Mammary microvascular endothelial cell (primary cell): ENCODE results near the gene TADA3. TPM values are rescaled to one million over a fixed set of nuclear protein-coding genes. Genes with fewer than 3 reads are reported as not detected.

ENCODE experiments used
- total RNA-seq: library from RNA; depleted of rRNA; stranded (reverse); fragments of >200 nt; gene quantifications from 2 replicates; pipeline ENCODE4 v1.2.3, GENCODE V29; 2015

TADA3 gene
- total RNA-seq, result 63.8 and 65.6 TPM in 2 replicates

GRCh38 chr3:9792405-9793160 lies at the start of gene TADA3, which contains the start of gene ARPC4:
TADA3 (minus strand) TSS chr3:9792473; CDS start chr3:9791466, 1,007 bp downstream.
ARPC4 (plus strand) TSS chr3:9793082; CDS start chr3:9793122, 40 bp downstream.

GRCh38 chr3:9809615-9810432 lies 17.6 kb upstream of the TADA3 start, which contains the start of gene TTLL3:
TTLL3 (plus strand) TSS chr3:9810262; CDS start chr3:9810662, 400 bp downstream.

GRCh38 chr3:9769426-9770275 lies 22.6 kb downstream of the TADA3 start, which contains the start of gene CAMK1:
CAMK1 (minus strand) TSS chr3:9769947; CDS start chr3:9767749, 2,198 bp downstream.

GRCh38 chr3:9749645-9750555 lies 42.4 kb downstream of the TADA3 start, which contains the start of gene OGG1:
OGG1 (plus strand) TSS chr3:9749952; CDS start chr3:9750287, 335 bp downstream.

DNA sequence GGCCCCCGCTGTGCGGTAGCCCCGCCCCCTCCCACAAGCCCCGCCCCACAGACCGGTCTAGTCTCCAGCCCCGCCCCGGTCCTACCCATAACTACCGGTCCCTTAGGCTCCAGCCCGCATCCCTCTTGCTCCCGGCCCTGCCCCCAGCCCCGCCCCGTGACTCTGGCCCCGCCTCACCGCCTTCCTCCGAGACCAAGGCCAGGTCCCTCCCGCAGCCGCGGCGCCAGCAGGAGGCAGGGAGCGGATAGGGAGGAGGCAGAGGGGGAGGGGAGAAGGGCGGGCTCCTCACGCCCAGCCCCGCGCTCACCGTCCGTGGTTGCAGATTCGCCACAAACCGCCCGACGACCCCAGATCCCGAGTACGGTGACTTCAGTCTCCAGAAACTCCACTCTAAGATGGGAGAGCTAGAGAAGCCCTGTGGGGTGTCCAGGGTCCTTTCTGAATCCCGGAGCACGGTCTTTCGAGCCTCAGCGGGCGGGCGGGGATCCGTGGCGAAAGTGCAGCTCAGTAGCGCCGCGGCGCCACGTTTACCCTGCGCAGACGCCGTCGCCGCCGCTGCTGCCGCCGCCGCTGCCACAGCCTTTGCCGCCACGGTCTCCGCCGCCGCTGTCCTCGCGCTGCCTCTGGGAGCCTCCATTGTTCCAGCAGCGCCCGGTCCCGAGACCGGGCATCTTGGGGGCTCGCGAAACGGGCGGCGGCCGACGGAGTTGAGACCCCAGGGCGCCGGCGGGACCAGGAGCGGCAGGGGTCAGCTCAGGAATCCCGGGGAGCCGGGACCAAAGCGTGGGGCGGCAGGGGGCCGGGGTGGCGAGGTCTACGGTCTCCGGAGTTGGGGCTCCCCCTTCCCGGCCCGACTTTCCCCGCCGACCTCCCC lies 60.8 kb downstream of the TADA3 start, which contains the start of gene BRPF1:
Gene BRPF1, plus strand, starts transcription at position 530 of the 874 bp plus-strand sequence. CDS start 2,406 bp downstream, outside the sequence.

Other genes starting within 250 kb of the TADA3 start
- not detected in 2 replicates for gene LHFPL4, start 238.7 kb downstream of the TADA3 start, total RNA-seq
- gene MTMR14, start 143.0 kb downstream of the TADA3 start, total RNA-seq, result 43.0 and 43.1 TPM in 2 replicates
- gene CPNE9, start 88.6 kb downstream of the TADA3 start, total RNA-seq, result 0.30 TPM in 1 of 2 replicates, not detected in the other
- 14.9 and 19.8 TPM in 2 replicates for gene BRPF1, start 60.7 kb downstream of the TADA3 start, total RNA-seq
- gene OGG1, start 42.5 kb downstream of the TADA3 start, total RNA-seq, result 23.5 and 24.0 TPM in 2 replicates
- 51.8 and 52.6 TPM in 2 replicates for gene CAMK1, start 22.5 kb downstream of the TADA3 start, total RNA-seq
- gene ARPC4, start 609 bp upstream of the TADA3 start, total RNA-seq, result 295 and 301 TPM in 2 replicates
- 6.1 and 15.0 TPM in 2 replicates for gene TTLL3, start 17.8 kb upstream of the TADA3 start, total RNA-seq
- gene RPUSD3, start 51.5 kb upstream of the TADA3 start, total RNA-seq, result 53.0 and 56.1 TPM in 2 replicates
- gene CIDEC, start 87.8 kb upstream of the TADA3 start, total RNA-seq, result not detected in 2 replicates
- gene JAGN1, start 98.1 kb upstream of the TADA3 start, total RNA-seq, result 46.4 and 59.2 TPM in 2 replicates
- gene IL17RE, start 110.4 kb upstream of the TADA3 start, total RNA-seq, result 0.07 and 0.34 TPM in 2 replicates
- gene IL17RC, start 124.6 kb upstream of the TADA3 start, total RNA-seq, result 24.9 and 28.7 TPM in 2 replicates
- 25.1 and 29.6 TPM in 2 replicates for gene CRELD1, start 141.4 kb upstream of the TADA3 start, total RNA-seq
- 1.5 and 1.6 TPM in 2 replicates for gene PRRT3, start 159.9 kb upstream of the TADA3 start, total RNA-seq
- 69.6 and 94.3 TPM in 2 replicates for gene EMC3, start 194.4 kb upstream of the TADA3 start, total RNA-seq
- 20.6 and 34.6 TPM in 2 replicates for gene FANCD2, start 234.0 kb upstream of the TADA3 start, total RNA-seq